ENCODE results near the gene ROBO3. TPM values are rescaled to one million over a fixed set of nuclear protein-coding genes. Genes with fewer than 3 reads are reported as not detected.
A peak's percentile ranks its signal among the peaks of the same experiment; 100 is the strongest.

ROBO3 gene
- total and polyA plus RNA-seq, 10 of the 15 experiments (the other 5 are each of a cell fraction or from before 2014, with no cell fraction given), result 0.10 to 0.63 (median 0.31) TPM; not detected in 2

DNA sequence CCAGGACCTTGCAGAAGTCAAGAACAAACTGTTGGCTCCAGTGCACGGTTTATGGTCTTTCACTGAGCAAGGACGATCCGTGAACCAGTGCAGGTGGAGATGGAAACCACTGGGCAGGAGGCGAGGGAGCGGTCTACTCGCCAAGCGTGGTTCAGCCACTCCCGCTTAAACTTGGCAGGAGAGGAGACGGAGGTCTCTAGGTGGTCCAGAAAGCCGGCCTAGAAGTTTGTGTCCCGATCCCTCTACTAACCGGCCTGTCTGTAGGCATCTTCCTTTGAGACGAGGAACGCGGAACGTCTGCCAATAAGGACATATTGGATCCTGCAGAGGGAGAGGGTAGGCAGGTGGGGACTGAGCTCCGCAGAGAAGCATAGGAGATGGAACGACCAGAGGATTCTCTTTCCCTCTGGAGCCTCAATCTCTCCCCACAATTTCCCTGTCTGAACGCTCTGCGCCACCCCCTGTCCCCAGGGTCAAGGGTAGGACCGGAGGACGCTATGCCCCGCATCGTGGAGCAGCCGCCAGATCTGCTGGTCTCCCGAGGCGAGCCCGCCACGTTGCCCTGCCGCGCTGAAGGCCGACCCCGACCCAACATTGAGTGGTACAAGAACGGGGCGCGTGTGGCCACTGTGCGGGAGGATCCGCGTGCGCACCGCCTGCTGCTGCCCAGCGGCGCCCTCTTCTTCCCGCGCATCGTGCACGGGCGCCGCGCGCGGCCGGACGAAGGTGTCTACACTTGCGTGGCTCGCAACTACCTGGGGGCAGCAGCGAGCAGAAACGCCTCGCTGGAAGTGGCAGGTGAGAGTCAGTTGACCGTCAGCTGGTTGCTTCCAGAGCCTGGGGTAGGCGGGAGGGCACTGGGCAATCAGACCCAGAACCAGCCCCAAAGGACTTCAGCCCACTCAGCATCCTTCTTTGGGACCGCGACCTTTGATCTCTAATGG is 3.4 kb downstream of the ROBO3 start:
- H3K4me3 ChIP-seq, result no peak overlapping the region
- RAD21 ChIA-PET (ENCODE audit: unreplicated experiment), result no interaction called here
- no TSS peak for BruUV-seq (replicated peaks)
- H3K79me2 ChIP-seq (ENCODE audit: control insufficient read depth, insufficient read depth, low read length), result no peaks in the 10 kb centered on the region
- WGBS (ENCODE audit: insufficient coverage, insufficient replicate concordance, low lambda C conversion rate, missing lambda C conversion rate), result 28% methylated on average over 53 of the region's 63 CpGs
- DNase-seq (ENCODE audit: low read depth, low spot score), result no peak
- in situ Hi-C loops (cut with MboI), result no loop called here
- H4K20me1 ChIP-seq (ENCODE audit: control insufficient read depth, insufficient read depth), result no peaks in the 10 kb centered on the region
- intact Hi-C loops (cut with micrococcal nuclease; ENCODE audit: unreplicated experiment), result loop anchor here (5.0 kb wide), 1 partner anchor 466 kb away; no protein-coding TSS in a partner anchor
- no peaks in the 10 kb centered on the region for H3K4me1 ChIP-seq (ENCODE audit: control insufficient read depth, insufficient read depth, low read length)
- FAIRE-seq, result no peak
- peaks cover 25 to 29% of the 10 kb centered on the region in 2 experiments for H3K27me3 ChIP-seq (replicated peaks in 1 of 2; ENCODE audit: control insufficient read depth in 2 of 2, insufficient read depth in 2 of 2, low read length in 1 of 2)
- no peak overlapping the region for H3K9ac ChIP-seq (ENCODE audit: control insufficient read depth, insufficient read depth, low read length)
- no peaks in the 10 kb centered on the region for H3K36me3 ChIP-seq (ENCODE audit: control insufficient read depth in 2 of 2, insufficient read depth in 2 of 2, low read length in 1 of 2)
- ATAC-seq, result no peak
- no peak overlapping the region for H2AFZ ChIP-seq (ENCODE audit: control insufficient read depth, low read depth, low read length)
- no peaks in the 10 kb centered on the region for H3K9me3 ChIP-seq (replicated peaks; ENCODE audit: control insufficient read depth, insufficient read depth, low read length)
- TF ChIP-seq, protein P1, sequence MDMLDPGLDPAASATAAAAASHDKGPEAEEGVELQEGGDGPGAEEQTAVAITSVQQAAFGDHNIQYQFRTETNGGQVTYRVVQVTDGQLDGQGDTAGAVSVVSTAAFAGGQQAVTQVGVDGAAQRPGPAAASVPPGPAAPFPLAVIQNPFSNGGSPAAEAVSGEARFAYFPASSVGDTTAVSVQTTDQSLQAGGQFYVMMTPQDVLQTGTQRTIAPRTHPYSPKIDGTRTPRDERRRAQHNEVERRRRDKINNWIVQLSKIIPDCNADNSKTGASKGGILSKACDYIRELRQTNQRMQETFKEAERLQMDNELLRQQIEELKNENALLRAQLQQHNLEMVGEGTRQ (IDR thresholded peaks at IDR 0.05; ENCODE audit: borderline replicate concordance, low read depth, low read length), result no peak
- TF ChIP-seq SUZ12 (IDR thresholded peaks at IDR 0.05; ENCODE audit: unreplicated experiment), result peak; percentile 53
- no peak for TF ChIP-seq TCF7 (IDR thresholded peaks at IDR 0.05; ENCODE audit: borderline replicate concordance)
- no peak for TF ChIP-seq EED (IDR thresholded peaks at IDR 0.05; ENCODE audit: low read depth)
- TF ChIP-seq SMARCA5 (IDR thresholded peaks at IDR 0.05), result no peak
- TF ChIP-seq, protein P2, sequence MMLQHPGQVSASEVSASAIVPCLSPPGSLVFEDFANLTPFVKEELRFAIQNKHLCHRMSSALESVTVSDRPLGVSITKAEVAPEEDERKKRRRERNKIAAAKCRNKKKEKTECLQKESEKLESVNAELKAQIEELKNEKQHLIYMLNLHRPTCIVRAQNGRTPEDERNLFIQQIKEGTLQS (IDR thresholded peaks at IDR 0.05; ENCODE audit: borderline replicate concordance, extremely low read depth, low read depth, low read length), result no peak
- TF ChIP-seq ZNF384 (IDR thresholded peaks at IDR 0.05; ENCODE audit: borderline replicate concordance, low read depth, low read length), result no peak
- CTCF ChIA-PET, result no interaction called here
- no peak overlapping the region for H3K4me2 ChIP-seq (ENCODE audit: control insufficient read depth, insufficient read depth)
- no peak overlapping the region for H3K27ac ChIP-seq (ENCODE audit: control insufficient read depth, insufficient read depth)
- POLR2A ChIA-PET, result no interaction called here
- SMC1A ChIA-PET (ENCODE audit: uncharacterized antibody, unreplicated experiment), result no interaction called here
